HG03064 (cell line): ENCODE results near the gene ADAT3.

Experiments used
- ATAC-seq: cut with Tn5 transposase; IDR thresholded peaks from one replicate; pipeline ENCODE4 v1.9.1; 2021; ENCODE audit warnings: low read depth; ENCODE audit not compliant: unreplicated experiment

Gene ADAT3

GRCh38 chr19:1911995-1912394 is 6.8 kb downstream of the ADAT3 start:
- ATAC-seq = no peak

DNA sequence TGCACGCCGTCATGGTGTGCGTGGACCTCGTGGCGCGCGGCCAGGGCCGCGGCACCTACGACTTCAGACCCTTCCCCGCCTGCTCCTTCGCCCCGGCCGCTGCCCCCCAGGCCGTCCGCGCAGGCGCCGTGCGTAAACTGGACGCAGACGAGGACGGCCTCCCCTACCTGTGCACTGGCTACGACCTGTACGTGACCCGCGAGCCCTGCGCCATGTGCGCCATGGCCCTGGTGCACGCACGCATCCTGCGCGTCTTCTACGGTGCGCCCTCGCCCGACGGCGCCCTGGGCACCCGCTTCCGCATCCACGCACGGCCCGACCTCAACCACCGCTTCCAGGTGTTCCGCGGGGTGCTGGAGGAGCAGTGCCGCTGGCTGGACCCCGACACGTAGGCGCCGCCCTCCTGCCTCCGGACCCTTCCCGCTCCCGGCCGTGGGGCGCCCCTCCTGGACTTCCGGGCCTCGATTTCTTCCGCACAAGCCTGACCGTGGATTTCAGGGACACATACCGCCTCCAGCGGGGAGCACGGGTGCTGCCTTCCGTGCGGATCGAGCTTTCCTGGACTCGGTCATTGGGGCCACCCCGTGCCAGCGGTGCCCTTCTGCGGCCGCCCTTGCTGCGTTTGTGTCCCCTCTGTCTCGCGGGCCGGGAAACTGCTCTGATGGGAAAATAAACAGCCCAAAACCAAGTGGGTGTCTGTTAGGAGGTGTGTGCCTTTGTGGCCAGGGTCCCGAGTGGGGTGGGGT is 7.7 kb downstream of the ADAT3 start:
- no peak for ATAC-seq

GRCh38 chr19:1913781-1914577 is 8.8 kb downstream of the ADAT3 start:
- no peak for ATAC-seq

GRCh38 chr19:1914826-1915341 is 9.7 kb downstream of the ADAT3 start:
- ATAC-seq = no peak

GRCh38 chr19:1917146-1917545 is 11.9 kb downstream of the ADAT3 start:
- no peak for ATAC-seq

GRCh38 chr19:1917926-1918325 is 12.7 kb downstream of the ADAT3 start:
- ATAC-seq = no peak

GRCh38 chr19:1918975-1919374 is 13.8 kb downstream of the ADAT3 start:
- ATAC-seq = no peak

GRCh38 chr19:1920644-1921043 is 15.4 kb downstream of the ADAT3 start:
- no peak for ATAC-seq

DNA sequence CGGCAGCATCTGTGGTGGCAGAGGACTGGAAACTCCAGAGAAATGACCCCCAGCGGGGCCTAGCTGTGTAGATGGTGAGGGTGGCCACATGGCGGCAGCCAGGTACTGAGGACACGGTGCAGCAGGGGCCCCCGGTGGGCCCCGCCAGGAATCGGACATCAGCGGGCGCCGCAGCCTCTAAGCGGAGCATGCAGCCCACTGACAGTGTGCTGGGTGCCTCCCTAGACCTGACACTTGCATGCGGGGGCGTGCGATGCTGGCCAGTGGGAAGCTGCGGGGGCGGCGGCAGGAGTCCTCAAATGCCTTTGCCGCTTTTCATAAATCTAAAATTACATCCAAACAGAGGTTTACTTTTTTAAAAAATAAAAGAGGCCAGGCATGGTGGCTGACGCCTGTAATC is 16.1 kb downstream of the ADAT3 start:
- no peak for ATAC-seq

DNA sequence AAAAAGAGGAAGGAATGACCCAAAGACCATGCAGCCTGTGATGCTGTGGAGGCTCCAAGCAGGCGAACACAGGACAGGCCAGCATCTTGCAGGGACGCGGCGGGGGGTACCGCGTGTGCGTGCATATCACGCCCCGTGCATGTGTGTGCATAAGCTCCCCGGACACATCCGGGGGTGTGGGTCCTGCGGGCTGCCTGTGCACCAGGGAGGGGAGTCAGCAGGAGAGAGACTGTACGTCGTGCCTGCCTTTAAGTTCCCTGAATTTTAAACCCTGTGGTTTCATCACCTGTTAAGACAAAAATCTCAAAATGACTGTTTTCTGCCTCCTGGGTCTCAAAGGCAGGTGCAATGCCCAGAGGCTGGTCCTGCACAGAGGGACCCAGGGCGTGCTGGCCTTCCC is 16.6 kb downstream of the ADAT3 start:
- no peak for ATAC-seq

DNA sequence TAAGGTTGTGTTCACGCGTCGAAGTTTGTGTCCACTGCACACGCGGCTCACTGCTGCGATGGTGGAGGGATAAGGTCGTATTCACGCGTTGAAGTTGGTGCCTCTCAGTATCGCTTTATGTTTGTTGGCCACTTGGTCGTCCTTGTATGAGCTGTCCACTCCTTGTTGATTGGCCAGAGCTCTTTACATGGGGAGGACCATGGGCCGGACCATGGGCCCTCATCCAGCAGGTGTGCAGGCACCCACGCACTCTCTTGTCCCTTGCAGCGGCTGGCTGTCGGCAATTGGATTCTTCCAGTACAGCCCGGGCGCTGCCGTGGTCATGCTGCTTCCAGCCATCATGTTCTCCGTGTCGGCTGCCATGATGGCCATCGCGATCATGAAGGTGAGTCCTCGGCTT is 17.6 kb downstream of the ADAT3 start:
- ATAC-seq = no peak

- ATAC-seq = no peak
Measured at GRCh38 chr19:1923319-1923718, 18.1 kb downstream of the ADAT3 start.

- no peak for ATAC-seq
Measured at GRCh38 chr19:1924320-1924961, 19.2 kb downstream of the ADAT3 start.

GRCh38 chr19:1925544-1925943 is 20.3 kb downstream of the ADAT3 start:
- no peak for ATAC-seq

- no peak for ATAC-seq
Measured at GRCh38 chr19:1929021-1929742, 24.0 kb downstream of the ADAT3 start.

GRCh38 chr19:1931445-1931844 is 26.2 kb downstream of the ADAT3 start:
- no peak for ATAC-seq

DNA sequence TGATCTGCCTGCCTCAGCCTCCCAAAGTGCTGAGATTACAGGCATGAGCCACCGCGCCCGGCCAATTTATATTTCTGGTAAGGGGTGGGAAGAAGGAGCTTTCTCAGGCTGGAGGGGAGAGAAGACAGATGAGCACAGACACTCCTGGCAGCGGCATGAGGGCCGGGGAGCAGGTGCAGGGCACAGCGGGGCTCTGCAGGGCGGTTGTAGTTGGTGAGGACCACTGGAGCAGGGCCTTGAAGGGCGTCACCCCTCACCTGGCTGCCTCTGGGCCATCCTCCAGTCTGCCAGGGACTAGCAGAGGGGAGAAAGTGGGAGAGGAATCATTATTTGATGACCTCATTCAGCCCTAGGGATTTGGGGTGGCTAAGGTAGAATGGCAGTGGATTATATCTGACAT is 27.2 kb downstream of the ADAT3 start:
- ATAC-seq = no peak

DNA sequence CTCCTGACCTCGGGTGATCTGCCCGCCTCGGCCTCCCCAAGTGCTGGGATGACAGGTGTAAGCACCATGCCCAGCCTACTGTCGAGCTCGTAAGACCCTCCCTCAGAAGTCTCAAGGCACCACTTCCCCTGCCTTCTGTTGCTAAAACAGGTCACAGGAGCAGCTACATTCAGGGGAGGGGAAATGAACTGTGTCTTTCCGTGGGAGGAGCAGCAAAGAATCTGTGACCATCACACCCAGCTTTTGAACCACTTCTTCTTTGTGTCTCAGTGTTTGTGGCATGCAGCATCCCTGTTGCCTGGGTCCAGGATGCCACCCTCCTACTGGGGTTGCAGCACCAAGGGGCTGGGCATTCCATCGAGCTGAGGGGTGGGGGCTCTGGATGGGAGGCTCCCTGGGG is 28.0 kb downstream of the ADAT3 start:
- no peak for ATAC-seq

DNA sequence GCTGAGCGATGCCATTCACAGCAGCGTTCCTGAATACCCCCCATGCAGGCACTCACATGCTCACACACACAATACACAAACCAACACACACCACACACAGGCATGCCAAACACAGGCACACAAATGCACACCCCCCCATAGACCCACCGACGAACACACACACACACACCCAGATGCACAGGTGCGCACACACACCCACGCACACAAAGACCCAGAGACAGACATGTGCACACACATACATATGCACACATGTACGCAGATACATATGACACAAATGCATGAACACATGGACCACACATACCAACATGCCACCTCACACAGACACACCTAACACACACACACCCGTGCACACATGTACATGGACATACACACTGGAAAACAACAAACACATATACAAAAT is 28.7 kb downstream of the ADAT3 start:
- ATAC-seq = no peak

DNA sequence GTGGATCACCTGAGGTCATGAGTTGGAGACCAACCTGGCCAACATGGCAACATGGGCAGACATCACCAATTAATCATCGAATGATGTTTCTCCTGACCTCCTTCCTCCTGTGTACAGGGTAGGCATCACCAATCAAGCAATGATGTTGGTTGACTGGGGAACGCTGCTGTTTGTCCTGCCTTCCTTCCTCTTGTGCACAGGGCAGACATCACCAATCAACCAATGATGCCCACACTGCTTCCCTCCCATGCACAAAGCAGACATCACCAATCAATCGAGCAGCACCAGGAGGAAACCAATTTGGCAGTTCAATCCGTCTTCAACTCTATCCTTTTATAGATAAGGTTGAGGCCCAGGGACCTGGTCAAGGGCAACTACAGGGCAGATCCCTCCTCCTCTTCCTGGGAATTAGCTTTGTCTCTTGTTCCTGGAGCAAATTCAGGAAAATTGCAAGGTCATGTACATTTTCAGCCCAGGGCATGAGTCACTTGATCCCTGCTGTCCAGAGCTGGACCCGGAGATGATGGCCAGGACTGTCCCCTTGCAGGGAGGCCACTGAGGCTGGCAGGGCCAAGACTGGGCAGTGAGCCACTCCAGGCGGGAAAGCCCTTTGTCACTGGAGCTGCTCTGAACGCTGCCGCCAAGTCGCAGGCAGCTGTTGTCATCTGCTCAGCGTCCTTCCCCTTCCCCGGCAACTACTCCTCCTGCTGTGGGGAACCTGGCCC is 30.4 kb downstream of the ADAT3 start:
- ATAC-seq = no peak
